SIG-M5 treated with dmso at 0.1 percent for 504 hours (cell line): ENCODE results near the gene REC114.

ENCODE experiments used
- DNase-seq: peaks from one replicate; lab custom pipeline; 2025; ENCODE audit not compliant: unreplicated experiment; lab: John Stamatoyannopoulos, UW

The REC114 gene

DNA sequence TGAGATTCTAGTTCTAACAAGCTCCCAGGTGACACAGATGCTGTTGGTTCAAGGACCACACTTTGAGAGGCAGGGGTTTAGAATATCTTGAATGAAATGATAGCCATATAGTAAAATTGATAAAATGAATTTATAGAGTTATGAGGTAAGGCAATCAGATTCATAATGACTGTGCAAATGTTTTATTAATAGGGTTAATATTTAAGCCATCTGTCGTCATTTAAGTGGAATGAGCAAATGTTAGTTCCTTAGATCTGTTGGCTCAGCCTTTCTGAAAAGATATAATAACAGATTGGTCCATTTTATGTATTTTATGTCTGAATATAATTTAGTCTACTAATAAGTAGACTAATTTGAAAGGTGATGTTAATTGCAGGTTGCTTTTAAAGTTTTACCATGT is 12.9 kb downstream of the REC114 start:
- no peak for DNase-seq

DNA sequence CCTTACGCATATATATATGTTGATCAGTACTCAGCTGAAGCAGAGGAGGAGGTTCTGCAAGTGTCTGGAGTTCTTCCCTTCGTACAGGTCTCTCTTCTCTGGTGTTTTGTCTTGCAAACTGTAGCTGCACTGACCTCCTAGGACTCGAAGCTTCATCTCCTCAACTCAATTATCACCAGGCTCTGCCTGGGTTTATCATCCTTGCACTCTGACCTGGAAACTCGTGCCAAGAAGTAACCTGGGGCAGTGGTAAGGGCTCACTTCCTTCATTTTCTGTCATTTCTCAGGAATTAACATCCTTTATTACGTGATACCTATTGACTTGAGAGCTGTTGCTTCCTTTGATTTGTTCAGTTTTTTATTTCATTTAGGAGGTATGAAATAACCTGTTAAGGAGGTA is 14.4 kb downstream of the REC114 start:
- DNase-seq, result no peak

DNA sequence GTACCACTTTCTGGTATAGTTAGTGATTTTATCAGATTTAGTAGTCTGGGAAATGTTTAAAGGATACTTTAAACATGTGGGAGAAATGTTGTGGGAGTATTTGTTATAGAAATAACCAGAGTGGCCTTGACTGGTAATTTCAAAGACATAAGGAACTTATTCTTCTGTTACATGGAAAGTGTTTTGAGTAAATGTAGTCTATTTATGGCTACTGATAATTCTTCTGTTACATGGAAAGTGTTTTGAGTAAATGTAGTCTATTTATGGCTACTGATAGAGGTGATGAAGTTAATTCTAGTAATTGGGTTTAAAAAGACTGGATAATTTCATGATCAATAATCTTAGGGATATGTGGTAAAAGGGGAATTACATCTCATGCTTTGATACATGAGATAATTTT is 17.7 kb downstream of the REC114 start:
- no peak for DNase-seq

DNA sequence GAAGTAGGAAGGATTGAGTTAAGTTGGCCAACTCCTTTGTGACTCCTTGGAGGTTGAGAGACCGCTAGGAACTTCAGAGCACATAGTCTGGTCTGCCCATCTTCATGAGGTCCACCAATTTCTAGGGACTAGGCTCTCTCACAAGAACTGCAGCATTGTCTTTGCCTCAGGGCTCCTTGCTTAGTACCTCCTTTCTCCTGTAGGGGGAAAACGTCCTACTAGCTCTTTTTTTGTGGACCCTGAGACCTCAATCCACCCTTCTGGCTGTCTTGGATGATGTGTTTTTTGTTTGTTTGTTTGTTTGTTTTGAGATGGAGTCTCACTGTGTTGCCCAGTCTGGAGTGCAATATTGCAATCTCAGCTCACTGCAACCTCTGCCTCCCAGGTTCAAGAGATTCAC is 21.6 kb downstream of the REC114 start:
- no peak for DNase-seq

DNA sequence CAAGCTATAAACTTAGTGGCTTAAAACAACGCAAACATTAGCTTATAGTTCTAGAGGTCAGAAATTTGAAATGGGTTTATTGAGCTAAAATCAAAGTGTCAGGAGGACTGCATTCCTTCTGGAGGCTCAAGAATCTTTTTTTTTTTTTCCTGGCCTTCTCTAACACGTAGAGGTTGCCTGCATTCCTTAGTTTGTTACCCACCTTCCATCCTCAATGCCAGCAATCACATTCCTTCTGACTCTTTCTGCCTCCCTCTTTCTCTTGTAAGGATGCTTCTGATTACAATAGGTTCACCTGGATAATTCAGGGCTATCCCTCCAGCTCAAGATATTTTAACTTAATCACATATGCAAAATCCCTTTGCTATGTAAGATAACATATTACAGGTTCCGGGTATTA is 24.8 kb downstream of the REC114 start:
- no peak for DNase-seq

DNA sequence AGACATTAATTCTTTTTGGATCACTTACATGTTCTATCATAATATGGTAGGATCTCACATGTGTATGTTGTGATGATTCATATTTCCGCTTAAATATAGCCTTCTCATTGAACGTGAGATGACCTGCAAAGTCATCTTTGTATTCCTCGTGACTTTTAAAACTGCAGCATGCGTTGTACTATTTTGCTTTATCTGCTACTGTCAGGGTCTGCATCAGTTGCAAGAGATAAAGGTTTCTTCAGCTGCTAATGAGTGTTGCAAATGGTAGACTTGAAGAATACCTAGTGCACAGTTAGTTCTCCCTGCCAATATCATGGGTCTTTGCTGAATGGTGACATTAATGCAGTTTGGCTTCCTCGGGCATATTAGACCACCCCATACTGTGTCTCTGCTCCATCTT is 31.8 kb downstream of the REC114 start:
- DNase-seq, result no peak

DNA sequence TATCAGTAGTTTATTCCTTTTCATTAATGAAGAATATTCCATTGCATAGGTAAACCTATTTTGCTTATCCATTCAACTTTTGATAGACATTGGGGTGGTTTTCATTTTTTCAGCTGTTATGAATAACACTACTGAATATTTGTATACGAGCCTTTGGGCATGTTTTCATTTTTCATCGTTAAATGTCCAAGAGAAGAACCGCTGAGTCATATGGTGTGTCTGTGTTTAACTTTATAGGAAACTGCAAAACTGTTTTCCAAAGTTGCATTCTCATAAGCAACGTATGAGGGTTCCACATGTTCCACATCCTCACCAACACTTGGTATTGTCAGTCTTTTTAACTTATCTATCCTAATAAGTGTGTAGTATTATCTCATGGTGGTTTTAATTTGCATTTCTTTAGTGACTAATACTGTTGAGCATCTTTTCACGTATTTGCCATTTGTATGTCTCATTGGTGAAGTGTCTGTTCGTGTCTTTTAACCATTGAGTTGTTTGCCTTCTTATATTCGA is 33.8 kb downstream of the REC114 start:
- DNase-seq, result no peak

DNA sequence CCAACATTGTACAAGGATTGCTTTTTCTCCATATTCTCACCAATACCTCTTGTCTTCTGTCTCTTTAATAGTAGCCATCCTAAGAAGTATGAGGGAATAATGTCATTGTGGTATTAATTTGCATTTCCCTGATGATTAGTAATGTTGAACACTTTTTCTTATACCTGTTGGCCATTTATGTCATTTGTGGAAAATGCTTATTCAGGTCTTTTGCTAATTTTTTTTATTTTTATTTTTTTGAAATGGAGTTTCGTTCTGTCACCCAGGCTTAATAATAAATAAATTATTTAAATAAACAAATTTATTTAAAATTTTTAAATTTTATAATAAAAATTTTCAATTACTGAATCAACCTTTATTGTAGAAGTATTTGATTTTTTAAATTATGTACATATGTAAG is 37.1 kb downstream of the REC114 start:
- DNase-seq, result no peak

DNA sequence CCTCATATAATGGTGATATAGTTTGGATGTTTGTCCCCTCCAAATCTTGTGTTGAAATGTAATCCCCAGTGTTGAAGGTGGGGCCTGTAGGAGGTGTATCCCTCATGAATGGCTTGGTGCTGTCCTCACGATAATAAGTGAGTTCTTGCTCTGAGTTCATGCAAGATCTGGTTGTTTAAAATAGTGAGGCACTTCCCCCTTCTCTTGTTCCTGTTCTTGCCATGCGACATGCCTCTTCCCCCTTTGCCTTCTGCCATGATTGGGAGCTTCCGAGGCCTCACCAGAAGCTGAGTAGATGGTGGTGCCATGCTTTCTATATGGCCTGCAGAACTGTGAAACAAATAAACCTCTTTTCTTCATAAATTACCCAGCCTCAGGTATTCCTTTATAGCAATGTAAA is 39.2 kb downstream of the REC114 start:
- peak; percentile 51 for DNase-seq

DNA sequence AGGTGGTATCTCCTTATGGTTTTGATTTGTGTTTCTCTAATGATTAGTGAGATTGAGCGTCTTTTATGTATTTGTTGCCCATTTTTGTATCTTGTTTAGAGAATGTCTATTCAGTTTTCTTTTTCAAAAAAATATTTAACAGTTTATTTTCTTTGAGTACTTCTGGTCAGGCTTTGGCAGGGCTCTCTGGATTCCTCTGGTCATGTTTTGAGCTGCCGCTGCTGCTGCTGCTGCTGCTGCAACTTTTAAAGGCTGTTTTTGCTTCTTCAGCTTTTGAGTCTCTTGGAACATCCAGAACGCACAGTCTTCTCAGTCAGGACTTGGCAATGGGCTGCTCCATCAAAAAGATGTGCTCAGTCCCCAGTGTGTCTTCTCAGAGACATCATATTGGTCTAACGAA is 40.1 kb downstream of the REC114 start:
- no peak for DNase-seq

DNA sequence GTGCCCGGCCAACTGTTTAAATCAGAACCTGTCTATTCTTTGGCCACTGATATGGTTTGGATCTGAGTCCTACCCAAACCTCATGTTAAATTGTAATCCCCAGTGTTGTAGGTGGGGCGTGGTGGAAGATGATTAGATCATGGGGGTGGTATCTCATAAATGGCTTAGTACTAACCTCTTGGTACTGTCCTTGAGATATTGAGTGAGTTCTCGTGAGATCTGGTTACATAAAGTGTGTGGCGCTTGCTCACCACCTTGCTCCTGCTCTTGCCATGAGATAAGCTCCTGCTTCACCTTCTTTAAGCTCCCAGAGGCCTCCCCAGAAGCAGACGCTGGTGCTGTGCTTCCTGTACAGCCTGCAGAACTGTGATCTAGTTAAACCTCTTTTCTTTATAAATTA is 42.4 kb downstream of the REC114 start:
- no peak for DNase-seq

DNA sequence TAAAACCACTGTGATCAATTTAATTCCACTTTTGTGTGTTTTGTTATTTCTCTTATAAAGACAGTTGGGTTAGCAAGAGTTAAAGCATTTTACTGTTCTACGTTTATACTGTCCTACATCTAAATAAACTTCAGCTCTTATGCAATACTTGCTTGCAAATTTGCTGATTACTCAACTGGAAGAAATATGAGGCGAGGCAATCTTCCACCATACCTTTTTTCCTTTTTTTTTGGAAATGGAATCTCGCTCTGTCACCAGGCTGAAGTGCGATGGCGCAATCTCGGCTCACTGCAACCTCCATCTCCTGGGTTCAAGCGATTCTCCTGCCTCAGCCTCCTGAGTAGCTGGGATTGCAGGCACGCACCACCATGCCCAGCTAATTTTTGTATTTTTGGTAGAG is 42.9 kb downstream of the REC114 start:
- DNase-seq, result peak; percentile 32

DNA sequence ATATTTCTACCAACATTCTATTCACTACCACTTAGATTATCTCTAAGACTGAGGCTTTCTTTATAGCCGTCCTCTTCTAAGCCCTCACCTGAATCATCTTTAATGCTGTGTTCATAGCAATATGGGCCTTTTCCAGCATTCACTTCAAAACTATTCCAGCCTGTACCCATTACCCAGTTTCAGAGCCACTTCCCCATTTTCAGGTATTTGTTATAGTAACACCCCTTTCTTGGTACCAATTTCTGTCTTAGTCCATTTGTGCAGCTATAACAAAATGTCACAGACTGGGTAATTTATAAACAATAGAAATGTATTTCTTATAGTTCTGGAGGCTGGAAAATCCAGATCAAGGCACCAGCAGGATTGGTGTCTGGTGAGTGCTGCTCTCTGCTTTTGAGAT is 45.7 kb downstream of the REC114 start:
- DNase-seq, result no peak

DNA sequence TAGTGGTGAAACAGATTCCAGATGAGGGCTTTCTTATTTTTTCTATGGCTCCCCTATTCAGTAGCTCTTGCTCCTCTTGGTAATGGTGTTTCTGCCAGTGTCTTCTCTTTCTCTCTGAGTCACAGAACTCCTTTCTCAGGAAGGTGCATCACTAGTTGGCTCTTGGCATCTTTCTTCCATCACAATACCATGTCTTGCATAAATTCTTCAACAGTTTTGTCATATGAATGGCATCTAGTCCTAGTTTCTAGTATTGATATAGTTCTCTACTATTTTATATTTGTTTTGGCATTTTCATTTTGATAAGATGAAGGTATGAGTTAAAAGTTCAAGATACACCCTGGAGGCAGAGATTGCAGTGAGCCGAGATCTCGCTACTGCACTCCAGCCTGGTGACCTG is 51.0 kb downstream of the REC114 start:
- no peak for DNase-seq

DNA sequence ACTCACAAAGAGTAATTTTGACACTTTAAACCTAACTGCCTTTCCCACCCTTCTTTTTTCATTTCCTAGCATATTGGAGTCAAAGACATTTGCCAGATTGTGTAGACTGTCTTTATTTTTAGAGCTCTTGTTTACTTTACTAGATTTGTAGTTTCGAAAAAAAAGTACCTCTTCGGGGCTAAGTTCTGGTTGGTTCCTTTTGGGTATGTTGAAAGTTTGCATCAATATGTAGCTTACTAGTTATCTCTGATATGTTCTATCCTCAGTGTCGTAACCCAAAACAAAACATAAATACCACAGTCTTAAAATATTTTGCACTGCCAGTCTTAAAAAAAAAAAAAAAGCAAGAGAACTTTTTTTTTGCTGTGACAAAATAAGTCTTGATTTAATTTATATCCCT is 52.2 kb downstream of the REC114 start:
- DNase-seq, result no peak

DNA sequence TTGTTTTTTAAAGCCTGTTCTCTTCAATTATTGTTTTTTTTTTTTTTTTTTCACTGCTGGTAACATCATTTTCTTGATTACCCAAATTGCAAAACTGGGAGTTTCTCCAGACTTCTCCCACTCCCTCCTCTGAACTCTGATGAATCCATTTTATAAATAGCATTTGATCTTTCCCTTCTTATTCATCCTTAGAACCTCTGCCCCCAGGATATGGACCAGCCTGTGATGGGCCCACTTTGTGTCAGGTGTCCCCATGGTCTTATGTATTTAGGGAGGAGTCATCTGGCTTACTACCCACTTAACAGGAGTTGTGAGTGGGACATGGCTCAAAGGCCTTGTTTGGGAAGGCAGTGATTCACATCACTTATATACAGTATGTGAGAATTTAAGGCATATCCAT is 57.7 kb downstream of the REC114 start:
- DNase-seq, result no peak

DNA sequence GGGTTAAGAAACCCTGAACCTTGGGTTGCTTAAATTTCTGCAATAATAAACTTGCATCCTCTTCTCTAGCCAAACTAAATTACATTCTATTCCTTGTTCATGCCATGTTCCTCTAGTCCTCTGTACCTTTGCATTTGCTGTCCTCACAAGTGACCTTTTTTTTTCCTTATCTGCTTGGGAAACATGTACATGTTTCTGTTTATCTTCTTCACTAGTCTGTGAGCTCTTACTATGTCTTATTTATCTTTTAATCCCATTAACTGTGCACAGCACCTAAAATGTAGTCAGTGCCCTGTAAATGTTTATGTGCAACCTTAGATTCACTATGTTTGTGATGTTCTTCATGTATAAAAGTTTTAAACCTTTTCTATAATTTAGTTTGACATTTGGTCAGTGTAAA is 61.9 kb downstream of the REC114 start:
- DNase-seq, result no peak

DNA sequence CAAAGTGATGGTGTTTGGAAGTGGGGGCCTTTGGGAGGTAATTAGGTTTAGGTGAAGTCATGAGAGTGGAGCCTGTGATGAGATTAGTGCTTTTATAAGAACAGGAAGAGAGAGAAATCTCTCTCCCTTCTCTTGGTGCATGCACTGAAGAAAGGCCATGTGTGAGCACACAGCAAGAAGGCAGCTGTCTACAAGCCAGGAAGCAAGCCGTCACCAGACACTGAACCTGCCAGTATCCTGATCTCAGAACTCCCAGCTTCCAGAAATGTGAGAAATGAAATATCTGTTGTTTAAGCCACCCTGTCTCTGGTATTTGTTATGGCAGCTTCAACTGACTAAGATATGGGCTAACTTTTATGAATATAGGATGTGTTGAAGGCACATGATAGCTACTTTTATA is 72.6 kb downstream of the REC114 start:
- no peak for DNase-seq

DNA sequence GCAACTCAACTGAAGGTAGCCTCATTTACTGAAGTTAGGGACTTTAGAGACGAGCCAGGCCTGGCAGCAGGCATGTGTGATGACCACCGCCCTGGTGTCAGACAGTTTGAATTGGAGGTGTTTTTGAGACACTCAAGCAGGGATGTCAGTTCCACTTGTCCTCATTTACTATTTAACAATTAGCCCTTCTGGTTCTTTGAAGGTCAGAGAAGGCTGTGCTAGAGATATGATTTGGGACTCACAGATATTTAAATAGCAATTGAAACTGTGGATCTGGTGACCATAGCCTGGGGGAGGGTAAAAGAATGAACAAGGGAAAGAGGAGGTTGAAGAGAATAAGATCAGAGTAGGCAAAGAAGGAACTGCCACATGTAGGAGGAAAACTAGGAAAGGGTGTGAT is 74.6 kb downstream of the REC114 start:
- DNase-seq, result no peak

DNA sequence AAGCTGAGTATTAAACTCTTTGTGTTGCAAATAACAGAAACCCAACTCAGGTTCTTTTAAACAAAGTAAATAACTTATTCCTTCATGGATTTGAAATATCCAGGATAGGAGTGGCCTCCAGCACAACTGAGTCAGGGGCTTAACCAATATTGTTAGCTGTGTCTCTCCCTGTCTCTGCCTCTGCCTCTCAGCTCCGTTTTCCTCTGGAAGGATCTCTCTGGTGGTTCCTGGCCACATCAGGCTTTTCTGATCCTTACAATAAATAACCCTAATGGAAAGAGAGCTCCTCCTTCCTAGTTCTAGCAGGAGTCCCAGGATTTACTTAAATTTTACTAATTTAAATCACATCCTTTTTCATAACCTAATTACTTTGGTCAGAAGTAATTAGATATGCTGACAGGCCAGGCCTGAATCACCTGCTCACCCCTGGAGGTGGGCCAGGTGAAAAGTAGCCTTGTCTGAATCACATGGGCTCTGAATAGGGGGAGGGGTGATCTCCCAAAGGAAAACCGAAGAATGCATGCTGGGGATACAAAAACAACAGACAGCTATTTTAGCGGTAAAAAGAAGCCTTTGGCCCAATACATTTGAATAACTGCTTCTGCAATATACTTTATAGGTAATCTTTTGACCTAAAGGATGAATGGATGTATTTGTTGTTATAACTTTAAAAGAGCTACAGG is 75.4 kb downstream of the REC114 start:
- no peak for DNase-seq

DNA sequence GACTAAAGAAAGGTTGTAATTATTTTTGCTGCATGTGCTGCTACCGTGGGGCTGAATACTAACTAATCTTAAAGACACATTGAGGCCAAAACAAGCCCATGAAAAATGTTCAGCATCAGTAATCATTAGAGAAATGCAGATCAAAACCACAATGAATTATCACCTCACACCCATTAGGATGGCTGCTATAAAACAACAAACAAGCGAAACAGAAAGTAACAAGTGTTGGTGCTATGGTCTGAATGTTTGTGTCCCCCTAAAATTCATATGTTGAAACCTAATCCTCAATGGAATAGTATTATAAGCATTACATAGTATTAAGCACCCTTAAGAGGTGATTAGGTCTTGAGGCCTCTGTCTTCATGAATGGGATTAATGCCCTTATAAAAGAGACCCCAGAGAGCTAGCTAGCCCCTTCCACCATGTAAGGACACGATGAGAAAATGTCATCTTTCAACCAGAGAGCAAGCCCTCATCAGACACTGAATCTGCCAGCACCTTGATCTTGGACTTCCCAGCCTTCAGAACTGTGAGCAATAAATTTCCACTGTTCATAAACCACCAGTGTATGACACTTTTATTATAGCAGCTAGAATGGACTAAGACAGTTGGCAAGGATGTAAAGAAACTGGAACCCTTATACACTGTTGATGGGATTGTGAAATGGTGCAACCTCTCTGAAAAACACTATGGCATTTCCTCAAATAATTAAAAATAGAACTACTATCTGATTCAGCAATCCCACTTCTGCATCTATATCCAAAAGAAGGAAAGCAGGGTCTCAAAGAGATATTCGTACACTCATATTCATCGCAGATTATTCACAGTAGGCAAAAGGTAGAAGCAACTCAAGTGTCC is 76.1 kb downstream of the REC114 start:
- peak; percentile 8 for DNase-seq

DNA sequence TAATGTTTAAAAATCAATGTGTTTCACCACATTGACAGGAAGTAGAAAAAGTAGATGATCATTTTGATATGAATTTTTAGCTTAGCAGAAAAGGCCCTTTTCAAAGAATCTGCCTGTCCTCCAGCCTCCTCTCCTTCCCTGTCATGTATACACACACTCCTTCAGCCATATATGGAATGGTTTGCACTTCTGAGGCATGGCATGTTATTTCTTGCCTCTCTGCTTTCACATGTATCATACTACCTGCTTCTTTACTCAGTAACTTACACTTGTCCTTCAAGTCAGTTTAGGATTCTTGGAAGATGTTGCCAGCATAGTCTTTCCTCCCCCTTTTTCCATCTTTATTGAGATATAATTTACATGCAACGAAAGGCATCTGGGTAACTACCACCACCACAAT is 79.0 kb downstream of the REC114 start:
- DNase-seq, result no peak

DNA sequence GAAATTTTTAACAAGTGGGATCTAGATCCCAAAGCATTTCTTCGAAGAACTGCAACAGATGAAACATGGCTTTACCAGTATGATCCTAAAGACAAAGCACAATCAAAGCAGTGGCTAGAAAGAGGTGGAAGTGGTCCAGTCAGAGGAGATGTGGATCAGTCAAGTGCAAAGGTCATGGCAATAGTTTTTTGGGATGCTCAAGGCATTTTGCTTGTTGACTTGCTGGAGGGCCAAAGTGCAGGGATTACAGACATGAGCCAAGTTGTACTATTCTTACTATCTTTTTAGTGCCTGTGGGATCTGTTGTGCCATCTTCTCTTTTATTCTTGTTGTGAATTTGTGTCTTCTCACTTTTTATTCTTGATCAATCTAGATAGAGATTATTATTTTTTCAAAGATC is 82.0 kb downstream of the REC114 start:
- no peak for DNase-seq
